Measurements from ENCODE around the gene PATE4.
"Not testable (repeated sequence)": the region's sequence is repeated elsewhere in the genome, so short reads cannot be mapped to it uniquely, and the experiment has no call there.

The PATE4 gene

GRCh38 chr11:125833016-125833415, at the start of gene PATE4:
Gene PATE4 (plus strand): TSS chr11:125833316. CDS start chr11:125833360, 44 bp downstream.
- no peak for DNase-seq

- no peak for DNase-seq
Measured at GRCh38 chr11:125784678-125785077, 48.4 kb upstream of the PATE4 start.

- DNase-seq, result no peak
Measured at GRCh38 chr11:125787827-125788226, 45.3 kb upstream of the PATE4 start, which contains the start of gene PATE3. Gene PATE3 (plus strand): TSS chr11:125788127. CDS start chr11:125788152, 25 bp downstream.

GRCh38 chr11:125790825-125791224, 42.3 kb upstream of the PATE4 start:
- DNase-seq, result no peak

- no peak for DNase-seq
Measured at GRCh38 chr11:125797641-125798040, 35.5 kb upstream of the PATE4 start.

GRCh38 chr11:125799808-125800207, 33.3 kb upstream of the PATE4 start:
- DNase-seq, result no peak

- no peak for DNase-seq
Measured at GRCh38 chr11:125802387-125802786, 30.7 kb upstream of the PATE4 start.

- DNase-seq, result no peak
Measured at GRCh38 chr11:125807909-125808308, 25.2 kb upstream of the PATE4 start.

- no peak for DNase-seq
Measured at GRCh38 chr11:125835748-125836147, 2.6 kb downstream of the PATE4 start.

GRCh38 chr11:125842321-125842948, 9.3 kb downstream of the PATE4 start:
- no peak for DNase-seq

- DNase-seq, result no peak
Measured at GRCh38 chr11:125846188-125846587, 13.1 kb downstream of the PATE4 start.

GRCh38 chr11:125857670-125858069, 24.6 kb downstream of the PATE4 start:
- not testable (repeated sequence) for DNase-seq

GRCh38 chr11:125862786-125863185, 29.7 kb downstream of the PATE4 start:
- not testable (repeated sequence) for DNase-seq

GRCh38 chr11:125865354-125865753, 32.2 kb downstream of the PATE4 start:
- DNase-seq, result not testable (repeated sequence)

GRCh38 chr11:125869521-125869920, 36.4 kb downstream of the PATE4 start:
- DNase-seq, result no peak

- no peak for DNase-seq
Measured at GRCh38 chr11:125871391-125872137, 38.4 kb downstream of the PATE4 start.

GRCh38 chr11:125872138-125872491, 39.0 kb downstream of the PATE4 start:
- no peak for DNase-seq

GRCh38 chr11:125873881-125874555, 40.9 kb downstream of the PATE4 start:
- DNase-seq, result no peak

- peak; percentile 11 to 22 for DNase-seq
Measured at GRCh38 chr11:125874556-125875124, 41.5 kb downstream of the PATE4 start.

GRCh38 chr11:125881291-125881690, 48.2 kb downstream of the PATE4 start:
- no peak for DNase-seq

- no peak for DNase-seq
Measured at GRCh38 chr11:125883375-125883774, 50.3 kb downstream of the PATE4 start.

- peak; percentile 22 to 27 for DNase-seq
Measured at GRCh38 chr11:125886997-125887372, 53.9 kb downstream of the PATE4 start.
